ENCODE measurements around the gene GAL3ST2.
A peak's percentile ranks its signal among the peaks of the same experiment; 100 is the strongest.
"Not testable (repeated sequence)": the region's sequence is repeated elsewhere in the genome, so short reads cannot be mapped to it uniquely, and the experiment has no call there.

GAL3ST2 gene

GRCh38 chr2:241788135-241788534 is 11.5 kb downstream of the GAL3ST2 start:
- no peak overlapping the region for H3K4me3 Mint-ChIP-seq
- peaks cover 31% of the 10 kb centered on the region for H3K4me1 Mint-ChIP-seq
- peak overlapping the region; percentile 48 for H3K27ac Mint-ChIP-seq
- H3K9me3 Mint-ChIP-seq = peaks cover 85% of the 10 kb centered on the region
- no peak for DNase-seq
- no peak for TF ChIP-seq CTCF (IDR thresholded peaks at IDR 0.05)
- H3K36me3 Mint-ChIP-seq (ENCODE audit: low read depth) = peaks cover 32% of the 10 kb centered on the region
- H3K27me3 Mint-ChIP-seq (ENCODE audit: low read depth, poor library complexity) = peaks cover 4% of the 10 kb centered on the region

- no peak overlapping the region for H3K4me3 Mint-ChIP-seq
- TF ChIP-seq CTCF (IDR thresholded peaks at IDR 0.05) = no peak
- H3K9me3 Mint-ChIP-seq = peaks cover 85% of the 10 kb centered on the region
- H3K4me1 Mint-ChIP-seq = peaks cover 34% of the 10 kb centered on the region
- no peak for DNase-seq
- peaks cover 32% of the 10 kb centered on the region for H3K36me3 Mint-ChIP-seq (ENCODE audit: low read depth)
- H3K27ac Mint-ChIP-seq = no peak overlapping the region
- H3K27me3 Mint-ChIP-seq (ENCODE audit: low read depth, poor library complexity) = peaks cover 4% of the 10 kb centered on the region
Measured at GRCh38 chr2:241788572-241788971, 11.9 kb downstream of the GAL3ST2 start.

GRCh38 chr2:241791385-241791784 is 14.8 kb downstream of the GAL3ST2 start:
- not testable (repeated sequence) for H3K4me3 Mint-ChIP-seq; DNase-seq; H3K27me3 Mint-ChIP-seq (ENCODE audit: low read depth, poor library complexity); H3K27ac Mint-ChIP-seq
- Mint-ChIP-seq H3K36me3 (ENCODE audit: low read depth) (peaks cover 33% of the 10 kb centered on the region), H3K4me1 (peaks cover 51% of the 10 kb centered on the region), H3K9me3 (peaks cover 67% of the 10 kb centered on the region)

GRCh38 chr2:241793385-241793784 is 16.8 kb downstream of the GAL3ST2 start:
- Mint-ChIP-seq H3K27me3 (ENCODE audit: low read depth, poor library complexity) (peaks cover 4% of the 10 kb centered on the region), H3K27ac (no peak overlapping the region), H3K9me3 (peaks cover 48% of the 10 kb centered on the region), H3K4me1 (peaks cover 51% of the 10 kb centered on the region), H3K36me3 (ENCODE audit: low read depth) (peaks cover 26% of the 10 kb centered on the region), H3K4me3 (no peak overlapping the region)
- TF ChIP-seq CTCF (IDR thresholded peaks at IDR 0.05) = no peak
- no peak for DNase-seq

- Mint-ChIP-seq H3K4me1 (peaks cover 44% of the 10 kb centered on the region), H3K4me3 (no peak overlapping the region), H3K27me3 (ENCODE audit: low read depth, poor library complexity) (peaks cover 4% of the 10 kb centered on the region), H3K36me3 (ENCODE audit: low read depth) (peaks cover 17% of the 10 kb centered on the region), H3K27ac (no peak overlapping the region), H3K9me3 (peaks cover 39% of the 10 kb centered on the region)
- no peak for DNase-seq
- no peak for TF ChIP-seq CTCF (IDR thresholded peaks at IDR 0.05)
Measured at GRCh38 chr2:241794250-241794823, 17.7 kb downstream of the GAL3ST2 start.

- Mint-ChIP-seq H3K36me3 (ENCODE audit: low read depth) (peaks cover 13% of the 10 kb centered on the region), H3K4me1 (peaks cover 50% of the 10 kb centered on the region), H3K4me3 (no peak overlapping the region), H3K9me3 (peaks cover 30% of the 10 kb centered on the region), H3K27me3 (ENCODE audit: low read depth, poor library complexity) (peaks cover 4% of the 10 kb centered on the region), H3K27ac (no peak overlapping the region)
- no peak for DNase-seq
- no peak for TF ChIP-seq CTCF (IDR thresholded peaks at IDR 0.05)
Measured at GRCh38 chr2:241795021-241795999, 18.7 kb downstream of the GAL3ST2 start.
